SU-DHL-6 (cell line): ENCODE measurements around the gene CYSRT1.

ENCODE experiments used
- CTCF ChIP-seq: fragments of 200-600 bp; sonication (generic); IDR thresholded peaks from one replicate; pipeline ENCODE4 v1.5.1; 2017; ENCODE audit warnings: antibody characterized with exemption, mild to moderate bottlenecking, low read length, moderate library complexity; ENCODE audit not compliant: insufficient read depth, poor library complexity, severe bottlenecking
- EZH2phosphoT487 ChIP-seq: fragments of 200-600 bp; sonication (generic), shearing (Covaris generic); conservative IDR thresholded peaks from 2 replicates; pipeline ENCODE4 v1.6.1; 2018; ENCODE audit warnings: mild to moderate bottlenecking, antibody characterized with exemption, low read length, moderate library complexity, mixed read lengths

DNA sequence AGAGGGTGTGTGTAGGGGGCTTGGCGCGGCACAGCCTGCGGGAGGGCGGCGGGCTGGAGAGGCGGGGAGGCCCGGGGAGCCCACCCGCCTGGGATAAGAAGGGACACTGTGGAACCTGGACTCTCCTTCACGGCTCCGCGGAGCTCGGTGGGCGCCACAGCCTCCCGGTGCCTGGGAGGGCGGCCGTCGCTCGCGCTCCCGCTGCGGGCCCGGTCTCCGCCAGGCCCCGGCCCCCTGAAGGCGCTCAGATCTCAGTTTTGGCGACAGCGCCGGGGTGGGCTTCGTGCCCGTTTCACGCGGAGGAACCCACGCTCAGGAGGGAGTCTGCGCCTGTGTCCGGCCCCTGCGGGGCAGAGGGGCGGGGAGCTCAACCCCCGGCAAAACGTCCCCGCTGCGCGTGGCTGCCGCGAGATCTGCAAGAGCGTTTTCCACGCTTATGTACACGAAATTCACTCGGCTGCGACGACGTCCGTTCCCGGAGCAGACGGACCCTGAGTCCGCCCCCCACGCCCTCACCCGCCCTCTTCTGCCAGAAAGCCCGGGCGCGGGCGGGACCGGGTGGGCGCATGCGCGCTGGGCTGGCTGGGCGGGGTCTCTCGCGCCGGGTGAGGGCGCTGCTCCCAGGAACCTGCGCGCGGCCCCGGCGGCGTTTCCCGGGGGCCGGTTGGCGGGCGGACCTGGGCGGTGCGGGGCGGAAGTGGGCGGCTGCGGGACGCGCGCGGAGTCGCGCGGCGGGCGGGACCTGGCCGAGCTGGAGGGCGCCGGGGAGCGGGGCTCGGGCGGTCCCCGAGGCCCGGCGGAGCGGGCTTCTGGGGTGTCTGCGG lies 29.9 kb downstream of the CYSRT1 start, which contains the start of gene NELFB:
- TF ChIP-seq CTCF = no peak
- TF ChIP-seq EZH2phosphoT487 = no peak
